Cardiac septum (tissue), 1 donor: ENCODE results near the gene SCD5. TPM values are rescaled to one million over a fixed set of nuclear protein-coding genes. Genes with fewer than 3 reads are reported as not detected.

Source experiments
- DNase-seq: peaks from one replicate; pipeline ENCODE4 v3.0.0-alpha.2; 2020; ENCODE audit warnings: low spot score
- intact Hi-C: fragments of 100-400 bp; cut with DNase I; formaldehyde crosslinking; loops from one replicate; pipeline ENCODE4 v1.14.0; 2022
- total RNA-seq: library from RNA; stranded (reverse); fragmentation: NEBNext Ultra II Directional; extraction: Animal tissue kit (Norgen Biotek cat#: 25700); gene quantifications from one replicate; pipeline ENCODE4 v1.2.1, GENCODE V29; 2021
- donor health status: DM: no; HTN: no; CAD: no.

SCD5 gene
- total RNA-seq, 1 donor from 2014 or later = 2.1 TPM

DNA sequence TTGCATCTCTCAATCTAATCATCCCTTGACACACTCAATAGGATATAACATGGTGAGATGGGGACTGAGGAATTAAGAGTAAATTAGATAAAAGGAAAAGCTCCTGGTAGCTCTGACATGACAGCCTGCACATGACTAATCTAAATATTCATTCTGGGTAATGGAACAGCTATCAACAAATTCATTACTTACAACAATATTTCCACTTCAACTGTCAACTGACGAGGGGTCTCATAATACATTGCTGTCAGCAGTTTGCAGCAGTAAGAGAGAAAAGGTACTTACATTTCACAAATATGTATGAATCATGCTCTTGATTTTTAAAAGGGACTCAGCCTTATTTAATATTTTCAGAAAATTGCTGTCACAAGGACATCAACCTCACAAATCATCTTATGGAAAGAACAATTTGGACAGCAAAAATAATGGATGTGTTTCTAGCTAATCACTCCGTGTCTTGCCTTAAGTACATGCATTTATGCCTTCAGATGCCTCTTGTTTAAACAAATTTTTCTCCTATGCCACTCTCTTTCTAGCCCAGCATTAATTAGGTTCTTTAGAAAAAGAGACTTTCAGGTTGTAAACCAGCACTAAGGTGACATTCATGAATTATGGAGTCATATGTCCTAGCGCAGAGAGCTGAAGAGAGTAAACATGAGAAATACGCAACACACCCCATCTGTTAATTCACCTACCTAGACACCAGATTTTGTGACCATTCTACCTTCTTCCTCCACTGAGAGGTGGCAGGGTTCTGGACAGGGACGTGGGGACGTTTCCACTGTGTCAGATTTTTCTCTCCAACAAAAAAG is 137.2 kb downstream of the SCD5 start:
- intact Hi-C loops = no loop called here
- no peak for DNase-seq

DNA sequence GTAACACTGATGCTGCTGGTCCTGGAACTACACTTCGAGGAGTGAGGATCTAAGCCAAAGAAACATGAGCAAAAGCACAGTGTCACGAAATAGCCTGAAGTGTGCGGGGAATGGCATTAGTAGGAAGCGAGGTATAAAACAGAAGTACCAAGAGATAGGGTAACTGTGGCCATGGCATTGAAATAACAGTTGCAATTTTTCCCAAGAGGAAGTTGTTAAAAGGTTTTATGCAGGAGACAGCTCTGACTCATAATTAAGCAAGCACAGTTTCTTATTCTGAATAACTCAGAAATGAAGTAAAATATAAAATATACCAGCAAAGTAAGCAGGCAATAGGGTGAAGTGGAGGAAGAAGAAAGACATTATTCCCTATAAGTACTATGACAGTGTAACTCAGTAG is 146.5 kb downstream of the SCD5 start:
- intact Hi-C loops = no loop called here
- no peak for DNase-seq

DNA sequence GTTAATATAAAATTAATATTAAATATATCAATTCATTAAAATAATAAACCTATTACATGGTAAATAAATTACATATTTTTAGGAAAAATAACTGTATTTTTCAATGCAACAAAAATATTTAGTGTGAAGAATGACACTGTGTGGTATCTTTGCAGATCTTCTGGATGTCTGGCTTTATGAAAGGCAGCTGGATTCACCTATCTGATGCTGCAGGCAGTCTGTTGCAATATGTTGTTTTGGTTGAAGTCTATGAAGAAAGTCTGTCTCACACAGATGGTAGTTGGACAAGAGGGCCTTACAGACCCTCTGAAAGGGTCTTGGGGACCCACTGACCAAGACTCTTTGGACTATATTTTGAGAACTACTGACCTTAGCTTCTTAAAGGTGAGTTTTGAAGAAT is 147.7 kb downstream of the SCD5 start:
- intact Hi-C loops = no loop called here
- DNase-seq = no peak

DNA sequence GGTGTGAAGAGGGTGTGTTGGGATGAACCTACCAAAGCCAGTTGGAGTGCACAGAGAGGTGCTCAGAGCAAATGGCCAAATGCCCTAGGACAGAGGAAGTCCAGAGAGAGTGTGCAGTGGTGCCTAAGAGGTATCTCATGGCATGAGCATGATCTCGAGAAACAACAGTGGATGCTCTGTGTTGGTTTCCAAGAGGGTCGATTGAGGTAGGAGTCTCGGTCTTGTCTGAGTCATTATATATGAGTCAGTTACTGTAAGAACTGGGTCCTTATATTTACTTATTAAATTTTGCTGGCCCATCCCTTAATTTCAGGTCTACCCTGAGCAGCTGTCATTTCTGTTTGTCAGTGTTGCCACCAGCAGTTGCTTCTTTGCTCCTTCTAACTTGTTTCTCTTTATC is 150.2 kb downstream of the SCD5 start:
- DNase-seq = no peak
- intact Hi-C loops = no loop called here

DNA sequence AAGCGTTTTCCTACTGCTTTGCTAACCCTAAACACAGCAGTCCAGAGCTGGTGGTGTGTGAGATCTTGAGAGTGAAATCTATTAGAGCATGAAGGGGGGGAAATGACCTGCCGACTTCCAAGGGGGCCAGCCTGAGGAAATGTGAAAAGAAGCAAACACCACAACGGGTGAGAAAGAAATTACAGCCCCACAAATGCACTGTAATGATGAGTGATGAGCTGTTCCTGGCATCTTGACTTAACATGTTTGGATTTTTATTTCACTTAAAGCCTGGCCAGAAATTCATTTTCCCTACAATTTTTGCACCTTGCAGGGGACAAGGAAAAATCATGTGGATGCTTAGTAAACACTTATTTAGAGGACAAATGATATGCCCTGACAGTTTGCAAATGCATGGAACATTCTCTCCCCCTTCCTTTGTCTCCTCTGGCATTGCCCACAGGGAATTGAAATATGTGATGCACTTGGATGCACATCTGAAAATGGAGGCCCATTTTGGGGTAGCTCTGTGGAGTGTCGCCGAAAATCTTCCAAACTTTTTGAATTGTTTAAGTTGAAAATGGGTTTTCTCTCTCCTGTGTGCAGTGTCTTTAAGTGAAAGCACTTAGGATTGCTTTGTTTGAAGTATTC is 152.5 kb downstream of the SCD5 start:
- DNase-seq = no peak
- intact Hi-C loops = no loop called here

DNA sequence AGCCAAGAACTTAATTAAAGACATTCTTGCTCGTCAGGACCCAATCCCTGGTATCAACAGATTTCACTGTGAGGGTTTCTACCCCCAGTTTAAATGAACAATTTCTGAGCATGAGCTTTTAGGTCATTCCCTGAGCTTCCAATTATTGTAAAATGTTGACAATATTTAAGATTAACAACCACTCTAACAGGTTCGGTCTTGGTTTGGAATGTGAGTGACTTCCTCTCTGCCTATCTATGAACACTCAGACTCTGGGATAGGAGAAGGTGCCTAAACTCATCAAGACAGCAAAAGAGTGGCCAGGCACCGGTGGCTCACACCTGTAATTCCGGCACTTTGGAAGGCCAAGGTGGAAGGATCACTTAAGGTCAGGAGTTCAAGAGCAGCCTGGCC is 153.9 kb downstream of the SCD5 start:
- intact Hi-C loops = no loop called here
- no peak for DNase-seq

DNA sequence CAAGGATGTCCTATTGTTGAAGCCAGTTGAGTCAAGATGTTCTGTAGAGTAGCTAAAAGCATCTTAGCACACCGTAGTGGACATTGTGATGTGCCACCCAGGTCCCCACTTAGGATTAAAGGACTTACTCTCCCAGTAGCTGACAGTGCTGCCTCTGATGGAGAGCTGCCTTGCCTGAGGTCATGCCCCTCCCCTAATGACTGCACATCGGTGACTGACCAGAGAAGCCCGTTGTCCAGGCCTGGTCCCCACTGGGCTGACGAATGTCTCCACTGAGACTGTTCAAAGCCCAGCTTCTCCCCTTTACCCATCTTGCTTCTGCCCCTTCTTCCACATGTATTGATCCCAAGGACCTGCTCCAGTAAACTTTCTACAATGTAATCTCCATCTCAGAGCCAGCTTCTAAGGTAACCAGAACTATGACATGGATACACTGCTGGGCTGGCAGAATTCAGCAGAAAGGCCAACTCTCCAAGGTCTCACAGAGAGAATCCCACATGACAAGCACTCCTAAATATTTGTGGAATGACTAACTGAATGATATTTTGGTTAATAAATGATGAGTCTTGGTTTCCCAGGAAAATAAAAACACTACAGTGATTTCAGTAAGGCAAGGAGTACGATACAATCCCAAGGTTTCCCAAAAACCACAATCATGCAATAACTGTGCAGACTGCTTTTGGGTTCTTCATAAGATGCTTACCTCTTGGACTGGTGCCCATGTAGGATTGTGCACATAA is 154.4 kb downstream of the SCD5 start:
- intact Hi-C loops = no loop called here
- DNase-seq = no peak

DNA sequence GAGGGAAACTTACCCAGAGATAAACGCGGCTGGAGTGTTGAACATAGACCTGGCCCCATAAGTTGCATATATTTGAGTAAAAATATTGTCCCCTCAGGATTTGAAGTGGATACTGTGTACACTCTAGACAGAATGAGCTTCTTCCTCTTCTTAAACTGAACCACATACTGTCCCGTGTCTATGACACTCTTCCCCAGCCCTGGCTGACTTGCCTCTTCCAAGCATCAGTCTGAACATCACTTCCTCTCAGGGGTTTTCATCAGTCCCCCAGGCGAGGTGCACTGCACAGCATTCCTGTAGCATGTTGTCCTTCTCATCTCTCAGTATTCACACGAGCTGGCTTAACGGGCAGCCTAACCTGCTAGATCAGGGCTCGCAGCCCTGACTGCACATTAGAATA is 156.3 kb downstream of the SCD5 start:
- no peak for DNase-seq
- intact Hi-C loops = no loop called here

DNA sequence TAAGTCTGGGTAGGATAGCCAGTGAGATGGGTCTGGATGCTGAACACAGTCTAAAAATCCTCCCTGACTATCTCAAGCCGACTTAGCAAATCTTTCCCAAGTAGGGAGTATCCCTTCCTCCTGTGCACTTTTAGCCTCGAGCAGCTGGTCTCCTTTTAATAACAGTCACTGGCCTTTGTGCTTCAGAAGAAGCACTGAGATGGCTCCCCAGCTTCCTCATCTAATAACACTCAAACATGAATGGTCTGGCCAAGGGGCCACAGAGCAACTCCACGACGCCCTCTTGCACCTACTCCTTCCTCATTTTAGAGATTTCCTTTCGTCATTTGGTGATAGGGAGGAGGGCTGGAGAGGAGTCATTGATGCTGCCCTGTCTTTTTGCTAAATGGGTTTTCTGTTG is 158.1 kb downstream of the SCD5 start:
- no peak for DNase-seq
- intact Hi-C loops = no loop called here

DNA sequence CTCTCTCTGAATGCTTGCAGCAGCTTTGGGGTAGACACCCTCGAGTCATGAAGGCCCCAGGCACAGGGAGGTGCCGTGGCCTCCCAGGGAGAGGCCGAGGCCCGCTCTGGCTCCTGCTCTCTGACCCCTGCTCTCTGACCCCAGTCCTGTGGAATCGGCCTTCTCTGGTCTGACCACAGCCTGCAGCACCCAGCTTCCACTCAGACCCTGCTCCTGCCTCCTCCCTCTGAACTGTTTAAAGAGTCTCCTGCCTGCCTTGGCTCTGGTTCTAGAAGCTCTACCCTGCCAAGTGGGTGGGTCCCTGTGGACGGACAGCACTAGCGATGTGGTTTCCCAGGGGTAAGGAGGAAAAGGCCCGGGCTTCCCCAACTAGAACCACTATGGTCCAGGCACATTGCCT is 158.6 kb downstream of the SCD5 start:
- intact Hi-C loops = no loop called here
- DNase-seq = no peak

DNA sequence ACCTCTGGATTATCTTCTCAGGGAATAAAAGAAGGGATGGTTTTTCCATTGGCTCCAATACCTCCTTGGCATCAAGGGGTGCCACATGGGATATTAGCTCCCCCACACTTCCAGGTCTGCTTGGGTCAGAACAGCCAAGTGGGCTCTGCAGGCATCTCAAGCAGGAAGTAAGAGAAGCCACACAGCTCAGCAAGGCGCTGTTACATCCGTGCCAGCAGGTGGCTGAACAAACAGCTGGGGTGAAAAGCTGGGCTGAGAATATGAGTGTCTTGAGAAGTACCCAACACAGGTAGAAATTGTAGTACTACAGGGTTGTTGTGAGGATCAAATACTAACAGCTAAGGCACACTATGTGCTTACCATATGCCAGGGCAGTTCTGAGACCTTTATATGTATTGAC is 160.1 kb downstream of the SCD5 start:
- intact Hi-C loops = no loop called here
- DNase-seq = no peak

DNA sequence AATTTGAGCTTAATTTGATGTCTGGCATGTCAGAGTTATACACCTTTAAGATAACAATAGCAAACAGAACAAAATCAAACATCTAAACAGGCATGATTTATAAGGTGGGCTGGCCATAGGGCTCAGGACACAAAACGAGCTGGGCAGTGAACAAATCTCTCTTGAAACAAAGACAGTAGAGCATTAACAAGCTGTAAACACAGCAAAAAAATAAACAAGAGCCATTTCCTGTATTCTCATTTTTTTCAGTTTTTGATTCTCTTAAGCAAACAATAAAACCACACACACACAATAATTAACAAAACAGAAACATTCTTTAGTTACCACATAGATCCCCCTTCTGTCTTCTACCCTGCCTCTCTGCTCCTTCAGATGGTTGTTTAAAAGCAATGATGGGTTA is 168.5 kb downstream of the SCD5 start:
- DNase-seq = no peak
- intact Hi-C loops = no loop called here

DNA sequence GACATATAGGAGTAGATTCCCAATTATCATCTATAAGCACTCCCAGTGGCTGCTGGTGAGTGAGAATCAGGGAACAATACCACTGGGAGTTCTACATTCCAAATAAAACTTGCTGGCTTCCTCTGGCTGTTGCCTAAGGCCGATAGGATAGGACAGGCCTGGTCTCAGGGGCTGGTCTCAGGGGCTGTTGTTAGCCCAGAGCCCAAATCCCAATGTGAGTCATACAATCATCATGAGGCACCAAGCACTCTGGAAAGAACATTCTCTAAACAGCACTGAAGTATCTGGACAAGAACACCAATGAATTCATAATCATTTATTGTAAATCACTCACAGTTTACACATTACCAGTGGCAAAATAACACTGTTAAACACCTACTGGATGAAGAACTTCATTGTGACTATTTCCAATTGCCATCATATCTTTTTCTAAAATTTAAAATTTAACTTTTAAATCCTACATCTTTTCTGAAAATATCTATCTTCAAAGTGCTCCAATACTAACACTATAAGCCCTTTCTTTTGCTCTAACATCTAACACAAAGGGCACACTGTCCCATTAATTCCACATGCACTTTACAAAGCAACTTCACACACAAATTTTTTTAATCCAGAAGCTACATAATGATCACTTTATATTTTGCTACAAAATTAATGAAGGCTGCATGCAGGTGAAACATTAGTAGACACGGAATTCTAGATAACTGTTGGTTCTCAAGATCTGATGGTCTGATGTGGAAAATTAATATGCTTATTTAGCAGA is 169.2 kb downstream of the SCD5 start:
- intact Hi-C loops = no loop called here
- no peak for DNase-seq

DNA sequence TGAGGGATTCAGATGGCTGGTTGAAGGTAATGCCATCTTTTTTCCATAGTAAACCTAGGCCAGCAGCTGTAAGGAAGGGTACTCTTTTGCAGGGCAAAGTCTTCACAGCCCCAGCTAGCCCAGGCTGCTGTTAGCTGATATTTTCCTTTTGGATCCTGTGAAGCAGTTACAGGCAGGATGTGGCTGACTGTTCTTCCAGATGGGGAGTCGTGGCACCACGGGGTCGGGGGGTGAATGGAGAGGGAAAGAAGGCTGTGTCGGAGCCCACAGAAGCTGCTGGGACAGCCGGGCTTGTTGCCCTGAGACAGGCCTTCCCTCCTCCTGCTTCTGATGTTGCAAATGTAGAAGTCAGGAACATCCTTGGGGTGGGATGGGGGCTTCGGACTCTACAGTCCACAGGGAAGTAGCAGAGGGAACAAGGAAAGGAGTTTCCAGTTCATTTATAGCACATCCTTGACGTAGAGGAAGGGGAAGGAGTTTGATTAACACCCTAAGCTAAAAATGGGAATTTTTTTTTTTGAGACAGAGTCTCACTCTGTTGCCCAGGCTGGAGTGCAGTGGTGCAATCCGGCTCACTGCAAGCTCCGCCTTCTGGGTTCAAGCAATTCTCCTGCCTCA is 172.2 kb downstream of the SCD5 start:
- DNase-seq = no peak
- intact Hi-C loops = no loop called here

DNA sequence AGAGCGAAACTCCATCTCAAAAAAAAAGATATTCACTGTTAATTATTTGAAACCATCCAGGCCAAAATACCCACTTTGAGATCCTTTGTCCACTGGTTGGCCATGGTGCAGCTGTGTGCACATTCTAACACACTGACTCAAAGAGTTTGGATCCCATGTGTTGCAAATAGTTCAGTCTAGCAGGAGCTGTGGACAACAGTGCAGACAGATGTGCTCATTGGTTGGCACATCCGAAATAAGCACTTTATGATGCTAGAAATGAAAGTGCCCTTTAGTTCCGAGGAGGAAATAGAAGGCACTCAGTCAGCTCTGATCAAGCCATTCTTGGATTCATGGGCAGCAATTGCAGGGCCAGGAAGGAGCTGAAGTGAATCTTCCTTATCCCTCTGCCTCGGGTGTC is 173.8 kb downstream of the SCD5 start:
- no peak for DNase-seq
- intact Hi-C loops = no loop called here

DNA sequence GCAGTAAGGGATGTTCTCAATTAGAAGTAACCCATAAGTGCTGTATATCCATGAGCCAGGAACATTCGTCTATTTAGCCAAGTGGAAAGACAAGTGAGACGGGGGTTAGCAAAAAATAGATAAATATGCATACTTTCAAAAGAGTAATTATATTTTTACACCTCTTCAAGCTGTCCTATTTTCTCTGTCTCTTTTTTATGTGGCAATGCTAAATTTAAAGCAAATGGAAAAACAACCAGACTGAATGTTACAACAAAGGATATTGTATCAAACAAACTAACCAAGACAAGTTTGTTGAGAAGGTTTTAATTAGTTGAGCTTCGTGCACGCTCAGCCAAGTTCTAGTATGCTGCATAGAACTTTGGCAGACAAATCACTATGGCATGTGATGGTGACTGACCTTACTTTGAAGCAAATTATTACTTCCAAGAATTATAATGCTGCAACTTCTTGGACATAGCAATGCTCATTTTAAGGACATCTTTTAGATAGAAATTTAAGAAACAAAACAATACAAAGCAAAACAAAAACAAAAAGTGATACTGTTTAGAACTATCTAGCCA is 175.4 kb downstream of the SCD5 start:
- DNase-seq = no peak
- intact Hi-C loops = no loop called here

DNA sequence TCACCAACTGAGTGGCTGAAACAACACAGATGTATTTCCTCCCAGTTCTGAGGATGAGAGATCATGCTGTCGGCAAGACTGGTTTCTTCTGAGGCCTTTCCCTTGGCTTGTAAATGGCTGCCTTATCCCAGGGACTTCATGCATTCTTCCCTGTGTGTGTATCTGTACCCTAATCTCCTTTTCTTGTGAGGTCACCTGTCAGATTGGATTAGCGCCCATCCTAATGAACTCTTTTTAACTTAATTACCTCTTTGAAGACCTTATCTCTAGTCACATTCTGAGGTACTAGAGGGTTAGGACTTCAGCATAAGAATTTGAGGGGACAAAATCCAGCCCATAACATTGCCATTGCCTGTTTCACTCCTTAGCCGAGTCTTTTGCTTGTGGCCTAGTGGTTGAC is 177.3 kb downstream of the SCD5 start:
- intact Hi-C loops = no loop called here
- DNase-seq = no peak

DNA sequence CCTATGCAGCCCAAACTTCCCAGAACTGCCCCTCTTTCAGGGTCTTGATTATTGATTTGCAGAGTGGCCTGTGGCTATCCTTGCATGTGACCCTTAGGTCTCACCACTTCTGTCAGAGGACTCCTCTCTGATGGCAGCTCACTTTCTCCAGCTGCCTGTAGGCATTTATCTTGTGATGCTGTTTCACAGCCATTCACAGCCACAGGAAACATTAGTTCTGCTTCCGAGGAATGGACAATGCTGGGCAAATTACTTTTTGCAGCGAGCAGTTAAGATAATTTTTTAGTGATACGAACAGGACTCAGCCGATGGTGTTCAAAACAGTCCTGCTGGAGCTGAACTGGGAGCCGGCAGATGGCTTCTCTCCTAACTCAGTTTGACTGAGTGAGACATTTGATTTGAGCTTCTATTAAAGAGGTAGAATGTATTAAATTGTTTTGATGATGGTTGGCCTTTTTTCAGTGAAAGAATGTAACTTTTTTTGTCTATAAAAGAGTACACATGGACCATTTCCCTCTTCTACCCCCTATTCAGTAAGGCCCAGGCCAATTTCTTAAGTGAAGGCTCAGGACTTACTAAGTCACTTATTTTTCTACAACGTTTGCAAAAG is 178.4 kb downstream of the SCD5 start:
- no peak for DNase-seq
- intact Hi-C loops = no loop called here

DNA sequence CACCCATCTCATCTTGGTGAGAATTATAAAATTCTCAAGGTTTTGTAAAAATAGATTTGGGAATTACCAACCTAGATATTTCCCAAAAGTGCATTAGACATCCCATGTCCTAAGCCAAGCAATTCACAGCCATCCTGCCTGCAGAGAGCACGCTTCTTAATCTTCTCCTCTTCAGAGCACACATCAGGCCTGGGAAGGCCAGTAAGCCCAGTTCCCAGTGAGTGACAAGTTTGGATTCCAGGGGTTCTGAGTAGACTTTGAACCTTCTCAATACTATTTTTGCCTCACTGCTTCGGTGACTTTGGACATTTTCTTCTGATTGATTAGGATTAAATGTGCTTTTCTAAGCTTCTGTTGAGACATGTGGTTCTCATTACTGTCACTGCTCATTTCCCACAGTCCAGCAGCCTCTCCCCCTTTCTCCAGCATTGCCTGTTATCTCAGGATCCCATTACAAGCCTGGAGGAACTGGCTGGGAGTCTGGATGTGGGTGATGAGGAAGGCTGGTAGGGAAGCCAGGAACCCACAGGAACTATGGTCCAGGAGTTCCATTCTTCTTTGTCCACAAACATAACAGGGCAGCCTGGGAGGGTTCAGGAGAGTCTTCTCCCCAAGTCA is 180.4 kb downstream of the SCD5 start:
- intact Hi-C loops = no loop called here
- DNase-seq = no peak
